Brain microvascular endothelial cell (primary cell): ENCODE results near the gene ALDH3B1.

Experiments
- DNase-seq: peaks from one replicate; pipeline ENCODE4 v3.0.0-alpha.2; 2020
- H3K27ac ChIP-seq: fragments of 250-450 bp; sonication (Bioruptor Pico); 2 replicates; pipeline ENCODE4 v1.5.1; 2020; ENCODE audit warnings: mild to moderate bottlenecking, moderate library complexity
- H3K27me3 ChIP-seq: fragments of 250-450 bp; sonication (Bioruptor Pico); replicated peaks from 2 replicates; pipeline ENCODE4 v1.5.1; 2020; ENCODE audit warnings: mild to moderate bottlenecking
- H3K36me3 ChIP-seq: fragments of 250-450 bp; sonication (Bioruptor Pico); replicated peaks from 2 replicates; pipeline ENCODE4 v1.5.1; 2020; ENCODE audit warnings: mild to moderate bottlenecking
- H3K4me3 ChIP-seq: 2 replicates; pipeline ENCODE4 v1.5.1; 2011; ENCODE audit warnings: low read depth, mild to moderate bottlenecking, control low read depth, low read length, moderate library complexity
- CTCF ChIP-seq: IDR thresholded peaks from 2 replicates; pipeline ENCODE4 v1.5.1; 2011; ENCODE audit warnings: low read depth, mild to moderate bottlenecking, moderate library complexity, low read length, control low read depth, inconsistent platforms; ENCODE audit errors: missing control alignments
- in situ Hi-C: cut with HindIII; loops from 2 replicates; pipeline ENCODE4 v1.10.0; 2017; ENCODE audit warnings: low sequenced_read_pairs, low pct_ligation_motif_present

ALDH3B1 gene

GRCh38 chr11:68015467-68015866, 5.3 kb downstream of the ALDH3B1 start:
- no peak overlapping the region for H3K4me3 ChIP-seq
- in situ Hi-C loops, result no loop called here
- no peak overlapping the region for H3K27ac ChIP-seq
- no peaks in the 10 kb centered on the region for H3K27me3 ChIP-seq
- DNase-seq, result no peak
- H3K36me3 ChIP-seq, result no peaks in the 10 kb centered on the region
- TF ChIP-seq CTCF, result no peak

GRCh38 chr11:68016161-68016903, 6.2 kb downstream of the ALDH3B1 start:
- H3K27me3 ChIP-seq, result no peaks in the 10 kb centered on the region
- H3K27ac ChIP-seq, result no peak overlapping the region
- H3K36me3 ChIP-seq, result no peaks in the 10 kb centered on the region
- DNase-seq, result no peak
- in situ Hi-C loops, result no loop called here
- H3K4me3 ChIP-seq, result no peak overlapping the region
- peak; percentile 15 for TF ChIP-seq CTCF

- in situ Hi-C loops, result no loop called here
- H3K4me3 ChIP-seq, result no peak overlapping the region
- H3K27me3 ChIP-seq, result no peaks in the 10 kb centered on the region
- H3K27ac ChIP-seq, result no peak overlapping the region
- no peak for DNase-seq
- TF ChIP-seq CTCF, result no peak
- H3K36me3 ChIP-seq, result no peaks in the 10 kb centered on the region
Observed at GRCh38 chr11:68016904-68017817, 7.0 kb downstream of the ALDH3B1 start.

- in situ Hi-C loops, result no loop called here
- no peak for DNase-seq
Observed at GRCh38 chr11:68017980-68018729, 8.0 kb downstream of the ALDH3B1 start.

More at GRCh38 chr11:68017980-68018729, 8.0 kb downstream of the ALDH3B1 start:
- Histone ChIP-seq H3K27ac (no peak overlapping the region), H3K27me3 (no peaks in the 10 kb centered on the region), H3K36me3 (no peaks in the 10 kb centered on the region), H3K4me3 (no peak overlapping the region)
- TF ChIP-seq CTCF, result no peak
